ENCODE data around the gene NPTXR.

NPTXR gene

GRCh38 chr22:38788021-38788816 lies 55.6 kb downstream of the NPTXR start:
- no peak for DNase-seq
- Mint-ChIP-seq H3K4me1 (peaks cover 10% of the 10 kb centered on the region), H3K9me3 (no peaks in the 10 kb centered on the region), H3K27me3 (no peaks in the 10 kb centered on the region), H3K4me3 (no peak overlapping the region), H3K27ac (peak overlapping the region in 1 of 2 donors; percentile 55)
- no peak for ATAC-seq

GRCh38 chr22:38786631-38787030 lies 57.2 kb downstream of the NPTXR start:
- Mint-ChIP-seq H3K27ac (no peak overlapping the region), H3K4me1 (peaks cover 15% of the 10 kb centered on the region), H3K27me3 (no peaks in the 10 kb centered on the region), H3K9me3 (no peaks in the 10 kb centered on the region), H3K4me3 (no peak overlapping the region)
- ATAC-seq (no peak), DNase-seq (no peak)

GRCh38 chr22:38784856-38785255 lies 59.0 kb downstream of the NPTXR start:
- Mint-ChIP-seq H3K9me3 (no peaks in the 10 kb centered on the region), H3K4me1 (peaks cover 15% of the 10 kb centered on the region), H3K4me3 (no peak overlapping the region), H3K27ac (no peak overlapping the region), H3K27me3 (no peaks in the 10 kb centered on the region)
- DNase-seq: no peak
- ATAC-seq: no peak

- ATAC-seq: no peak
- H3K9me3 Mint-ChIP-seq: no peaks in the 10 kb centered on the region
Measured at GRCh38 chr22:38784035-38784434, 59.8 kb downstream of the NPTXR start.

GRCh38 chr22:38783095-38783615 lies 60.7 kb downstream of the NPTXR start:
- H3K27me3 Mint-ChIP-seq: no peaks in the 10 kb centered on the region
- H3K4me1 Mint-ChIP-seq: peaks cover 15% of the 10 kb centered on the region
- ATAC-seq (no peak), DNase-seq (no peak)
- no peak overlapping the region for H3K4me3 Mint-ChIP-seq
- no peaks in the 10 kb centered on the region for H3K9me3 Mint-ChIP-seq
- H3K27ac Mint-ChIP-seq: peak overlapping the region in 1 of 2 donors; percentile 81

More at GRCh38 chr22:38784035-38784434, 59.8 kb downstream of the NPTXR start:
- Mint-ChIP-seq H3K4me3 (no peak overlapping the region), H3K27ac (no peak overlapping the region), H3K4me1 (peaks cover 15% of the 10 kb centered on the region), H3K27me3 (no peaks in the 10 kb centered on the region)
- DNase-seq: no peak

GRCh38 chr22:38782402-38783094 lies 61.3 kb downstream of the NPTXR start:
- peak overlapping the region in 1 of 2 donors; percentile 80 for H3K27ac Mint-ChIP-seq
- no peaks in the 10 kb centered on the region for H3K27me3 Mint-ChIP-seq
- DNase-seq (no peak), ATAC-seq (no peak)
- H3K4me1 Mint-ChIP-seq: peaks cover 15% of the 10 kb centered on the region
- H3K9me3 Mint-ChIP-seq: no peaks in the 10 kb centered on the region
- H3K4me3 Mint-ChIP-seq: no peak overlapping the region

- H3K4me3 Mint-ChIP-seq: no peak overlapping the region
- H3K9me3 Mint-ChIP-seq: no peaks in the 10 kb centered on the region
- no peaks in the 10 kb centered on the region for H3K27me3 Mint-ChIP-seq
- DNase-seq: no peak
- H3K27ac Mint-ChIP-seq: no peak overlapping the region
- no peak for ATAC-seq
- peaks cover 20% of the 10 kb centered on the region for H3K4me1 Mint-ChIP-seq
Measured at GRCh38 chr22:38781033-38781432, 62.8 kb downstream of the NPTXR start.

- Mint-ChIP-seq H3K27me3 (no peaks in the 10 kb centered on the region), H3K4me1 (peaks cover 20% of the 10 kb centered on the region), H3K27ac (peak overlapping the region in 1 of 2 donors; percentile 21), H3K4me3 (no peak overlapping the region), H3K9me3 (no peaks in the 10 kb centered on the region)
- DNase-seq: no peak
- ATAC-seq: no peak
Measured at GRCh38 chr22:38777087-38777671, 66.6 kb downstream of the NPTXR start.

- H3K27me3 Mint-ChIP-seq: no peaks in the 10 kb centered on the region
- peaks cover 19% of the 10 kb centered on the region for H3K4me1 Mint-ChIP-seq
- H3K27ac Mint-ChIP-seq: peak overlapping the region in 1 of 2 donors; percentile 19
- no peak overlapping the region for H3K4me3 Mint-ChIP-seq
- no peak for ATAC-seq
- no peak for DNase-seq
- no peaks in the 10 kb centered on the region for H3K9me3 Mint-ChIP-seq
Measured at GRCh38 chr22:38776086-38776485, 67.7 kb downstream of the NPTXR start.

GRCh38 chr22:38775656-38776055 lies 68.2 kb downstream of the NPTXR start:
- no peaks in the 10 kb centered on the region for H3K9me3 Mint-ChIP-seq
- DNase-seq (no peak), ATAC-seq (no peak)
- peaks cover 19% of the 10 kb centered on the region for H3K4me1 Mint-ChIP-seq
- H3K27ac Mint-ChIP-seq: no peak overlapping the region
- H3K4me3 Mint-ChIP-seq: no peak overlapping the region
- no peaks in the 10 kb centered on the region for H3K27me3 Mint-ChIP-seq

GRCh38 chr22:38774496-38775166 lies 69.2 kb downstream of the NPTXR start:
- Mint-ChIP-seq H3K27me3 (no peaks in the 10 kb centered on the region), H3K4me1 (peaks cover 19% of the 10 kb centered on the region), H3K4me3 (no peak overlapping the region), H3K27ac (no peak overlapping the region), H3K9me3 (no peaks in the 10 kb centered on the region)
- DNase-seq (no peak), ATAC-seq (no peak)

- peaks cover 26% of the 10 kb centered on the region for H3K4me1 Mint-ChIP-seq
- H3K27me3 Mint-ChIP-seq: no peaks in the 10 kb centered on the region
- H3K27ac Mint-ChIP-seq: no peak overlapping the region
- no peak overlapping the region for H3K4me3 Mint-ChIP-seq
- DNase-seq: no peak
- no peaks in the 10 kb centered on the region for H3K9me3 Mint-ChIP-seq
- ATAC-seq: no peak
Measured at GRCh38 chr22:38773363-38773946, 70.4 kb downstream of the NPTXR start.

- peaks cover 26% of the 10 kb centered on the region for H3K4me1 Mint-ChIP-seq
- H3K27ac Mint-ChIP-seq: peak overlapping the region in 1 of 2 donors; percentile 72
- no peaks in the 10 kb centered on the region for H3K27me3 Mint-ChIP-seq
- DNase-seq: no peak
- H3K4me3 Mint-ChIP-seq: no peak overlapping the region
- H3K9me3 Mint-ChIP-seq: no peaks in the 10 kb centered on the region
- ATAC-seq: no peak
Measured at GRCh38 chr22:38772623-38772873, 71.3 kb downstream of the NPTXR start.

GRCh38 chr22:38770257-38770949 lies 73.4 kb downstream of the NPTXR start:
- no peak overlapping the region for H3K4me3 Mint-ChIP-seq
- peaks cover 17% of the 10 kb centered on the region for H3K4me1 Mint-ChIP-seq
- H3K27me3 Mint-ChIP-seq: no peaks in the 10 kb centered on the region
- no peak overlapping the region for H3K27ac Mint-ChIP-seq
- DNase-seq (no peak), ATAC-seq (no peak)
- H3K9me3 Mint-ChIP-seq: no peaks in the 10 kb centered on the region

Measured in stimulated activated naive CD8-positive, alpha-beta T cell treated with anti-CD3 and anti-CD28 coated beads, Interleukin-15, amount 100 ng/mL, for 72 hours (primary cell).